Epidermal melanocyte (primary cell): ENCODE measurements around the gene MLNR.

ENCODE experiments used
- DNase-seq: peaks from one replicate; pipeline ENCODE4 v3.0.0; 2011; ENCODE audit warnings: low spot score; ENCODE audit not compliant: insufficient read length

MLNR gene, protein sequence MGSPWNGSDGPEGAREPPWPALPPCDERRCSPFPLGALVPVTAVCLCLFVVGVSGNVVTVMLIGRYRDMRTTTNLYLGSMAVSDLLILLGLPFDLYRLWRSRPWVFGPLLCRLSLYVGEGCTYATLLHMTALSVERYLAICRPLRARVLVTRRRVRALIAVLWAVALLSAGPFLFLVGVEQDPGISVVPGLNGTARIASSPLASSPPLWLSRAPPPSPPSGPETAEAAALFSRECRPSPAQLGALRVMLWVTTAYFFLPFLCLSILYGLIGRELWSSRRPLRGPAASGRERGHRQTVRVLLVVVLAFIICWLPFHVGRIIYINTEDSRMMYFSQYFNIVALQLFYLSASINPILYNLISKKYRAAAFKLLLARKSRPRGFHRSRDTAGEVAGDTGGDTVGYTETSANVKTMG

DNA sequence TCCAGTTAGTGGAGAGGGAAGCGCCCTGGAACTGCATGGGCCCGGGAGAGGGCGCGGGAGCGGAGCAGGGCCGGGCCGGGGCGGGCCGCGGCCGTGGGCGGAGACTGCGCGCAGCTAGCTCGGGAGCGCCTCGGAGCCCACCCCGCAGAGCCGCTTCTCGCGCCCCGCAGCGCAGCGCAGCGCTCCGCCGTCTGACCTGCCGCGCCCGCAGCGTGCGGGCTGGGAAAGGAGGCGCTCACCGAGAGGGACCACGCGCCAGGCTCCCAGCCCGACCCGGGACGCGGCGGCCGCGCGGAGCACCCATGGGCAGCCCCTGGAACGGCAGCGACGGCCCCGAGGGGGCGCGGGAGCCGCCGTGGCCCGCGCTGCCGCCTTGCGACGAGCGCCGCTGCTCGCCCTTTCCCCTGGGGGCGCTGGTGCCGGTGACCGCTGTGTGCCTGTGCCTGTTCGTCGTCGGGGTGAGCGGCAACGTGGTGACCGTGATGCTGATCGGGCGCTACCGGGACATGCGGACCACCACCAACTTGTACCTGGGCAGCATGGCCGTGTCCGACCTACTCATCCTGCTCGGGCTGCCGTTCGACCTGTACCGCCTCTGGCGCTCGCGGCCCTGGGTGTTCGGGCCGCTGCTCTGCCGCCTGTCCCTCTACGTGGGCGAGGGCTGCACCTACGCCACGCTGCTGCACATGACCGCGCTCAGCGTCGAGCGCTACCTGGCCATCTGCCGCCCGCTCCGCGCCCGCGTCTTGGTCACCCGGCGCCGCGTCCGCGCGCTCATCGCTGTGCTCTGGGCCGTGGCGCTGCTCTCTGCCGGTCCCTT lies at the start of gene MLNR:
MLNR (plus strand) TSS at position 303 of the 820 bp plus-strand sequence; CDS start at position 303, 0 bp downstream.
- no peak for DNase-seq

DNA sequence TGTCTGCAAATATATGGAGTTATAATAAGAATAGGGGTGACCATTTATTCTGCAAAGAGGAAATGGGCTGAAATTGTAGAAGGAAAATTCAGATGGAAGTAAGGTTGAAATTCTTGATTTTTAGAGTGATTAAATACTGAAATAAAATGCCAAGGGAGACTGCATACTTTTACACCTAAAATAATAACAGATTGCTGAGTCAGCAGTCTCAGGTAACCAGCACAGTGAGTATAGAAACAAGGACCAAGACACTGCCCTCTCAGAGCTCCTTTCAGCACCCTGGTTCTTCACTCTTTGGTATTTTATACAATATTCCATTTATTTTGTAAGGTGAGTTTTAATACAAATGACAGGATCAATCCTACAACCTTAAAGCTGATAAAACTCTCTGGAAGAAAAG lies 48.8 kb upstream of the MLNR start:
- DNase-seq = no peak

DNA sequence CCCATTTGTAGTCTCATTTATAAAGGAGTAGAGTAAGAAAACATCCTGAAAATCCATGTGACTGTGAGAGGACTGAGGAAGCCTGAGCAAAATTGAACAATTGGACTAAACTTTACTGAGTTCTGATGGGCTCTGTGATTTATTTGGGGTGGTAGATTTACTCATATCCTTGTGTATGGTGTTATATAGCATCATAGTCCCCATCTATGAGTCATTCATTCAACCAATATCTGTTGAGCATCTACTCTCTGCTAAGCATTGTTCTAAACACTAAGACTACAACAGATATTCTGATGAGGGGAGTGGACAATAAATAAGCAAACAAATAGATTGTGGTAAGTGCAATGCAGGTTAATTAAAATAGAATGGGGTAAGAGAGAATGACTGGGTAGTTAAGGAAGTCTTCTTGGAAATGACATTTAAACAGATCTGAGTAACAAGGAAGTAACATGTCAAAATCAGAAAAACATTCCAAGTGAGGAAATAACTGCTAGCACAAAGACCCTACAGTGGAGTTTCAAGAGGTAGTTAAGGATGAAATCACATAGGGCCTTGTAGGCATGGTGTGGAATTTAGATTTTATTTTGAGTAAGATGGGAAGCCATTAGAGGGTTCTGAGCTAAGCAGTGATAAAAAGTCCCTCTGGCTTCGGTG lies 36.3 kb upstream of the MLNR start:
- no peak for DNase-seq

DNA sequence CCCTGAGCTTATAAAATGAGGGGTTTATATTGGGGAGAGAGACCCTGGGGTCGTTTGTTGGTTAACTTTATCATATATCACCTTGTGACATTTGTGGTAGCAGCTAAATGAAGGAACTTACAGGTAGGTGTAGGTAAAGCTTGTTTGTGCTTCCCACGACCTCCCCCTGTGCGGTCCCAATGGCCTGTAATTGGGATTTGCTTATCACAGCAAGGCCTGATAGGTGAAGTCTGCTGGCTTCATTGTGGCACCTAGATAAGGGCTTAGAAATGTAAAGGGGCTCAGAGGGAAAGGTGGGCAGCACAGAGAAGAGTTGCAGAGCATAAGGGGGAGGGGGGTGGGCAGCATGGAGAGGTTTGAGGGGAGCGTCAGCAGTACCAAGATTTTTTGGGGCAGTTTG lies 35.5 kb upstream of the MLNR start:
- DNase-seq = no peak

DNA sequence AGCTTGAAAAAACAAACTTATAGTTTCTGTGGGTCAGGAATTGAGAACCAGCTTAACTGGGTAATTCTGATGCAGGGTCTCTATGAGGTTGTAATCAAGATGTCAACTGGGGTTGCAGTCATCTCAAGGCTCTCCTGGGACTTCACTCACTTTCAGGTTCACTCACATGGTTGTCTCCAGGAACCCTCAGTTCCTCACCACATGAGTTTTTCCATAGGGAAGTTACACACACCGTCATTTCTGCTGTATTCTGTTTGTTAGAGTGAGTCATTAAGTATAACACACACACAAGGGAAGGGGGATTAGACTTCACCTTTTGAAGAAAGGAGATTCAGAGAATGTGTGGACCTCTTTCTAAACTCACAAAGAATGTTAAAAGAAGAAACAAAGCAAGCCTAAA lies 34.9 kb upstream of the MLNR start:
- no peak for DNase-seq

DNA sequence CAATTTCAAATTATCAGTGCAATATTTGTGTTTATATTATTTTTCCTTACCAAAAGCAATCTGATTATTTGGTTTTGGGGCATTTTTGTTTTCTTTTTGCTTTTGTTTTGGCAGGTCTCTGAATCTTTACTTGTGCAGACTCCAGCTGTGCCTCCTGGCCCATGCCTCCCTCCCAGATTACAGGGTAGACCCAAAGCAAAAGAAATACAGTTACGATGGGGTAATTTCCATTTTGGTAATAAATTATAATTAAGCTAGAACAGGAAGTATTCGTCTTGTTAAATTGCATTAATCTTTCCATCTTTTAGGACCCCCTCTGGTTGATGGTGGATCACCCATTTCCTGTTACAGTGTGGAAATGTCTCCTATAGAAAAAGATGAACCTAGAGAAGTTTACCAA lies 29.2 kb upstream of the MLNR start:
- DNase-seq = no peak

DNA sequence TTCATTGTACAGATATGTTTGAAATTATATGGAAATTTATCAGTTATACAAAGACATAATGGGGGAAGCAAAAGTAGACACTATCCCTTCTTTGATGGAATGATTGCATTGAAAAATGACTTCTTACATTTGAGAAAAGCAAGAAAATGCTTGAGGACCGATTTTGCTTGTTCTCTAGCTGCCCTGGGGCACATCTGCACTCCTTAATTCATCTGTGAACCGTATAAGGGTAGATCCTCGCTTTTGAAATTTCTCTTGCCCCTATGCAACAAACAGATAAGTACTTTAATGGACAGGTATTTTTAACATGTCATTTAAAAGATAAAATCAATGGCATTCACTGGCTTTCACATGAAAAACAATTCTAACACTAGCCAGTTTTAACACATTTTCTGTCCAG lies 13.5 kb upstream of the MLNR start:
- no peak for DNase-seq

DNA sequence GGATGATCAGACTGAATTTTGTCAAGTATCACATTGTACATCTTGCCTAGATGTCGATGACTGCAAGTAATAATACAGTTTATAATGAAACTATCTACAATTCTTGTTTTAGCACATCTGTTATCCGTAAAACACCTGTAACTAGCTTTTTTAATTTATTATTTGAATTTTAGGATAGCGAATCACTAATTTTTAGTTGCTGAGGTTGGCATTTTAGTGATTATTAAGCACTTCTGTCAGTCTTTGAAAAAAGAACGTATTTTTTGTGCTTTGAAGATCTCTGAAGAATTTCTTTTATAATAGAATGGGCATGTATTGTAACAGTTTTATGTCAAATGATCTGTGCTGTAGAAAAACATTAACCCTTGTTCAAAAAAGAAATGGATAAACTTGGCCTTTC lies 11.5 kb upstream of the MLNR start:
- no peak for DNase-seq

DNA sequence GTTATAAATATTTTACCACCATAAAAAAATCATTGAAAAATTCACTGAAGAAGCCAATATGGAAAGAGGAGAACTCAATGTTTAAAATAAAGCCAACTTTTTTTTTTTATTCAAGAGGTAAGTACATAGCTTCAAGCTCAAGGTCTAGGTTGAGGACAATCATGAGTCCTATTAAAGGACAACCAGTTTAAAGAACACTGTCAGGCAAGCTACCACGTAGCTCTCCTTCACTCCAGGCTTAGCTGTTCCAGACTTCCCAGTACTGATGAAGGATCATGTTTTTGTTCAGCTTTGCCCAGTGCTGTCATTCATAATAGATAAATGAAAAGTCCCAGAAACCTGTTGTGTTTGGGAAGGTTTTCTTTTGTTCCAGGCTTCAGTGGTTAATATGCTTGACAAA lies 10.0 kb upstream of the MLNR start:
- no peak for DNase-seq

DNA sequence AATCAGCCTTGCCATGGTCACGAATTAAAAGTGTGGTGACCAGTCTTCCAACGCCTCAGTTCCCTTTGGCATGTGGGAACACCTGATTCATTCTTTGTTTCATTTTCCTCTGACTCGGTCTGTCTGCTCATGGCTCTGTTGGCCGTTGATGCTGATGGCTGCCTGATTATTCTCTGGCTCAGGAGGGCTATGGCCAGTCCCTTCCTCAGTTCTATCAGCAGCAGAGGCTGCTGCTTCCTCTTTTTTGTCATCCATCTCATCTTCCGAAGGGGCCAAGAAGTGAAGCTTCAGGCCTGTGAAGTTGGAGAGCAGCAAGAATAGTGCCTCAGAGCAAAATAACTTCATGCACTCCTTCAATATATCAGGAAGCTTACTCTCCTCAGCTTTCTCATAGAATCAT lies 9.5 kb upstream of the MLNR start:
- no peak for DNase-seq

DNA sequence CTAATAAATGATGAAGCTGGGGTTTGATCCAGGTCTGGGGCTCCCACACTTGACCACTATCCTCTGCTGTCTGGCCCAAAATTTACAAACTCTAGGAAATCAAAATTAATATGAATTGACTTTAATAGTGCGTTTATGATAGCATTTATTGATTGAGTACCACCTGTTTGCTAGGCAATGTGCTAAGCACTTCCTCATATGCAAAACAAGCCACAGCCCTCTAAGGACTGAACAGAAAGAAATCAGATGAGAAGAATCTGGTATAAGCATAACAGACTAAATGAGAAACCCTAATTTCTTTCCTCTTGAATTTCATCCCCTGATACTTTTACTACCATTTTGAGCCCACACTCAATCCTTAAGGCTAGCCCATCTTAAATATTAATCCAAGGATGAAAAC lies 6.6 kb upstream of the MLNR start:
- no peak for DNase-seq

DNA sequence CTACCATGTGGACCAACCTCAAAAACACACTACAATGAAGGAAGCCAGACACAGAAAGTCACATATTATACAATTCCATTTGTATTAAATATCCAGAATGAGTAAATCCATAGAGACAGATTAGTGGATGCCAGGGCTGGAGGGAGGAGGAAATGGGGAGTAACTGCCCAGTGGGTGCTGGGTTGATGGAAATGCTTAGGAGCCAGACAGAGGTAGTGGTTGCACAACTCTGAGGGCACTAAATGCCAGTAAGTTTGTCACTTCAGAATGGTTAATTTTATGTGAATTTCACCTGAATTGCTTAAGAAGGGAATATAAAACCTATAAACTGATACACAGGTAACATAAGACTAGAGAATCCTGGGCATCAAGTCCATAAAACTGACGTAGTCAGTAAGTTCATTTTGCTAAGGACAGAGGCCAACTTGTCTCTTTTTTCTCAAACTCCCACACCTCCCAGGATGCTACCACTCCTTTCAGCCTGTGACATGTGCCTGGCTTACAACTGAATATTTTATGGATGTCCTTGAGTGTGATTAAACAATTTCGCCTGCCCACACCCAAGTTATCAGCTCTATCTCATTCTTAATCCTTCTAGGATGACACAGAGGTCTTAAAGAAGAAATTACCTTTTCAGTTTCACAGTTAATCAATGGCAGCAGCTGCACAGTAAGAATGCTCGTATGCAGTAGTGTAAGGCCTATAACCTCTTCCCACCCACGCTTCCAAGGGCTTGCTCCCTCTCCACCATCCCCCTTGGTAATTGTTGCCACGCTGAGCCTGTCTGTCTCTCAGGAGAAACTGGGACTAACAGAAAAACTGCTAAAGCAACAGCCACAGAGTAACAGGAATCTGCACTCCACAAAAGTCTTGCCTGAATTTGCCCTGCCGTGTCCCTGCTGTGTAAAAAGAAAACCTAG lies 5.9 kb upstream of the MLNR start:
- DNase-seq = no peak

DNA sequence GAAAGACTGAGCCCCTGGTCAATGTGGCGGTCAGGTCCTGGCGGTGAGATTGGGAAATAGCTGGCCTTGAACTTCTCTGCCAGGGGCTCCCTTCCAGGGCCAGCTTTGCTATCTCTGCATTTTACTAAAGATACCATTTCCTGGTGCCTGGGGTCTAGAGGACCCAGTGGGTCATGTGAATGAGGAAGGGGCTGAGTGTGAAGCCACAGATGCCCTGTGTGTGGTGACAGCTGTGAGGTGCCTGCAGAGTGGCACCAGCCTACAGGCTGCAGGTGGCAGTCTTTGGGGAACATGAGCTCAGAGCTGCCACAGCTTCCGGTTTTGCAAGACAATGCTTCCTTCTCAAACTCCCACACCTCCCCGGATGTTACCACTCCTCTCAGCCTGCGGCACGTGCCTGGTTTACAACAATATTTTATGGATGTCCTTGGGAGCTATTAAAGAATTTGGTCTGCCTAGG lies 5.2 kb upstream of the MLNR start:
- DNase-seq = no peak

DNA sequence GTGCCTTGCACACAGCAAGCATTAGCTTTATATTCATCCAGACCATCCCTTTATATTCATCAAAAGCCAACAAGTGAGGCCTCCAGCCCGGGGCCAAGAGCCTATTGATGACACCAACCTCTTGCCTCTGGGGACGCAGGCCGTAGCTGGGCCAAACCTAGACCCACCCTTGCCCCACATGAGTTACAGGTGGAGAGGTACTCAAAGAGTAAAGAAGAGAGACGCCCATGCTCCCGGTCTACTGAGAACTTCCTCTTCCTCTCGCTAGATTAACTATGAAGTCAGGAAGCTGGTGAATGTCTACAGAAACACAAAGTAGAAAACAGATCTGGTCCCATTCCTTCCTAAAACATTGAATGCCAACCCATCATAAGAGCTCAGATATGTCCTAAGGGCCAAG lies 3.8 kb upstream of the MLNR start:
- no peak for DNase-seq

DNA sequence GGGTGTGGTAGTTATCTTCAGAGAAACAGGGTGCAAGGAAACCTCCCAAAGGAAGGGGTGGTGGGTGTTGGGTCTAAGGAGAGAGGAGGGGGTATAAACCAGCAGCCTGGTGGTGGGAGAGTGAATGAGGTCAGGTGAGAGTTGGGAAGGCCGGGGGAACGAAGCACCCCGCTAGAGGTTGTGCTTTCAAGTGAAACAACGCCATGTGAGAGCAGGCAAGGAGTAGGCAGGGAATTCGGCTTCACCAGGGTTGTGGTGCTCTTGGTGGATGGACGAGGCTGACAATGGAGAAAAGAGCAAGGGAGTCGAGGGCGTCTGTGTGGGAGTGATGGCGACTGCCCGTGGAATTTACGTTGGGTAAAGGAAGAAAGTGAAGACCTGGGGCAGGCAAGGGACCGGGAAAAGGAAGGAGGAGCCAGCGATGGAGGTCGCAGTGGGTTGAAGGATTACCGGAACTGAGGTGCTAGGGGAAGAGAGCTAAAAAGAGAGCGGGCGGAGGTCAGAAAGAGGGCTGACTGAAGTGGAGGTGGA lies 2.1 kb upstream of the MLNR start:
- DNase-seq = no peak

DNA sequence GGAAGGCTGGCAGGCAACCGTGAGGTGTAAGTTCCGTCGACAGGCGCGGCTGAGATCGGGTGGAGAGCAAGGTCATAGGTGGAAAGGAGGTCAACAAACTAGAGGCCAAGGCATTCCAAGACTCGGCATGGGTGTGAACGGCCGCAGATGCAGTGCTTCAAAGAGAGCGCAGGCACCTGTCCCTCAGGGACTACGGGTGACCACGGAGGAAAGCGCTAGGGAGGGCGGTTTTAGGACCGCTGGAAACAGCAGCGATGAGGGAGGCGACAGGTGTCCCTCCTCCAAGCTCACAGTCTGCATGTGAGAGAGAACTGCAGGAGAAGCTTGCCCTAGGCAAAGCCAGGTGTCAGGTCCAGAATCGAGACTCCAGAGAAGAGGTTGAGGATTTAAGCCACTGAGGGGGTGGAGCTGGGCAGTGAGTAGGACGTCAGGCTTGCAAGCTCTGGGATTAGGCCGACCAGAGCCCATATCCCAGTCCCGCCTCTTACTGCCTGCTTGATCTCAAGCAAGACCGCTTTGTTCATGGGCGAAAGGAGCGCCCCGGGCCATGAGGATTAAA lies 1.6 kb upstream of the MLNR start:
- no peak for DNase-seq

DNA sequence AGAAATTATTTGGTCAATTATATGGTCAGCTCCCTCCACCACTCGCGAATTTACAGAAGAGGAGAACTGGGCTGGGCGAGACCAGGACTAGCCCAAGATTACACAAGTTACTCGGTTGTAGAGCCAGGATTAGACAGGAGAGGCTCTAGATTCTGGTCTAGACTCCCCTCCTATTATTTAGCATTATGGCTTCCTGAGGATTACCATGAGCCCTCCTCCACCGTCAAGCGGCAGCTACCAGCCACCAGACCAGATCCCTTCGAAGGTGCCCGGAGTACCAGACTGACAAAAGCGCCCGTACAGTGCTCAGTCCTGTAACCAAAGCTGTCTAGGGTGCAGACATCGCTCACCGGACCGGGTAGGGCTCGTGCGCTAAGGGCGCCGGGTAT lies 497 bp upstream of the MLNR start:
- no peak for DNase-seq

DNA sequence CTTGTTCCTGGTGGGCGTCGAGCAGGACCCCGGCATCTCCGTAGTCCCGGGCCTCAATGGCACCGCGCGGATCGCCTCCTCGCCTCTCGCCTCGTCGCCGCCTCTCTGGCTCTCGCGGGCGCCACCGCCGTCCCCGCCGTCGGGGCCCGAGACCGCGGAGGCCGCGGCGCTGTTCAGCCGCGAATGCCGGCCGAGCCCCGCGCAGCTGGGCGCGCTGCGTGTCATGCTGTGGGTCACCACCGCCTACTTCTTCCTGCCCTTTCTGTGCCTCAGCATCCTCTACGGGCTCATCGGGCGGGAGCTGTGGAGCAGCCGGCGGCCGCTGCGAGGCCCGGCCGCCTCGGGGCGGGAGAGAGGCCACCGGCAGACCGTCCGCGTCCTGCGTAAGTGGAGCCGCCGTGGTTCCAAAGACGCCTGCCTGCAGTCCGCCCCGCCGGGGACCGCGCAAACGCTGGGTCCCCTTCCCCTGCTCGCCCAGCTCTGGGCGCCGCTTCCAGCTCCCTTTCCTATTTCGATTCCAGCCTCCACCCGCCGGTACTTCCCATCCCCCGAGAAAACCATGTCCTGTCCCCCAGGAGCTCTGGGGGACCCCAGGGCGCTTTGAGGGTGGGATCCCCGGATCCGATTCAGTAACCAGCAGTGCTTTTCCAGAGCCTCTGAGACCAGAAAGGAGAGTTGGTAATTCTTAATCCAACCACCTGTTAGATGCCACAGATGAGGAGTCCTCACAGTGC lies 885 bp downstream of the MLNR start:
- DNase-seq = no peak

DNA sequence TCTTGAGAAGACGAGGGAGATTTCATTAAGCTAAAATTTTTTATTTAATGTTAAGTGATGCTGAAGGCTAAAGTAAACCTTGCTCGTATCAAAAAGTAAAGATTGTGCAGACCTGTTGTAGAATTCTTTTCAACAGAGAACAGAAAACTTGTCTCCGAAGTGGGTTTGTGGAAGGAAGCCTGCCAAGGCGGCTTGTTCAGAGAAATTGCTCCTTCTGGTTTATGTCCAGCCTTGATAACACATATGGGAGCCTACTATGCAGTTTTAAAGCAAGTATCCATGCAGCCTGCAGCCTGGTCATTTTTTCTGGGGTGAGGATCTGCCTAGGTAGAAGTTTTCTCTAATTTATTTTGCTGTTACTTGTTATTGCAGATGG lies 1.4 kb downstream of the MLNR start:
- no peak for DNase-seq
